ENCODE measurements around the gene LITAFD.
"Not testable (repeated sequence)": the region's sequence is repeated elsewhere in the genome, so short reads cannot be mapped to it uniquely, and the experiment has no call there.

The LITAFD gene

DNA sequence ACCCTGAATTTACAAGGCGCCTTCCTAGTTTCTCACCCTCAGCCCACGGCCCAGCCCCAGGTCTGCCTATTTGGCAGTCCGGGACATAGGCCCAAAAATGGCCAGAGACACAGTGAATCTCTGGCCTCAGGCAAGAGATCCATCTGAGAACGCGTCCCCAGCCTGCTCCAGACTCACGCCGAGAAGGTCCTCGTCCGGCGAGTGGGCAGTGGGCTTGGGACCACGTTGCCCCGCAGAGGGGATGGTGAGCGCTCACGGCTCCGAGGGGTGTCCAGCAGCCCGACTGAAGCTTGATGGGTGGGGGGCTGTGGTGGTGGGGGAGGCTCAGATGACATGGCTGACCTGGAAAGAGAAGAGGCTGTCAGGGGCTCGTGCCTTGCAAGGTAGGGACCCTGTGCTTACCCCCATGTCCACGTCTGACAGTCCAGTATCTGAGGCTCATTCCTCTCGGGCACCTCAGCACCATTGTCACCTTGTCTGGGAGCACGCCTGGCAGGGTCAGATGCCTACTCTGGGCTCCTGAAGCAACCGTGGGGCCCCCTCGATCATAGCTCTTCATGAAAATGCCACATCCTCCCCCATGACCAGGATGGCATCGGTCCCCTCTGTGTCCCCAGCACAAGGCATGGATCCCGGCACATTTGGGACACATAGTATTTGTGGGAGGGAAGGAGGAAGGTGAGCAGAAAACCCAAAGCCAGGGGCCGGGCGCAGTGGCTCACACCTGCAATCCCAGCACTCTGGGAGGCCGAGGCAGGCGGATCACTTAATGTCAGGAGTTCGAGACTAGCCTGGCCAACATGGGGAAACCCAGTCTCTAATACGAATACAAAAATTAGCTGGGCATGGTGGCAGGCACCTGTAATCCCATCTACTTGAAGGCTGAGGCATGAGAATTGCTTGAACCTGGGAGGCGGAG lies 22.9 kb upstream of the LITAFD start:
- no peak for DNase-seq

DNA sequence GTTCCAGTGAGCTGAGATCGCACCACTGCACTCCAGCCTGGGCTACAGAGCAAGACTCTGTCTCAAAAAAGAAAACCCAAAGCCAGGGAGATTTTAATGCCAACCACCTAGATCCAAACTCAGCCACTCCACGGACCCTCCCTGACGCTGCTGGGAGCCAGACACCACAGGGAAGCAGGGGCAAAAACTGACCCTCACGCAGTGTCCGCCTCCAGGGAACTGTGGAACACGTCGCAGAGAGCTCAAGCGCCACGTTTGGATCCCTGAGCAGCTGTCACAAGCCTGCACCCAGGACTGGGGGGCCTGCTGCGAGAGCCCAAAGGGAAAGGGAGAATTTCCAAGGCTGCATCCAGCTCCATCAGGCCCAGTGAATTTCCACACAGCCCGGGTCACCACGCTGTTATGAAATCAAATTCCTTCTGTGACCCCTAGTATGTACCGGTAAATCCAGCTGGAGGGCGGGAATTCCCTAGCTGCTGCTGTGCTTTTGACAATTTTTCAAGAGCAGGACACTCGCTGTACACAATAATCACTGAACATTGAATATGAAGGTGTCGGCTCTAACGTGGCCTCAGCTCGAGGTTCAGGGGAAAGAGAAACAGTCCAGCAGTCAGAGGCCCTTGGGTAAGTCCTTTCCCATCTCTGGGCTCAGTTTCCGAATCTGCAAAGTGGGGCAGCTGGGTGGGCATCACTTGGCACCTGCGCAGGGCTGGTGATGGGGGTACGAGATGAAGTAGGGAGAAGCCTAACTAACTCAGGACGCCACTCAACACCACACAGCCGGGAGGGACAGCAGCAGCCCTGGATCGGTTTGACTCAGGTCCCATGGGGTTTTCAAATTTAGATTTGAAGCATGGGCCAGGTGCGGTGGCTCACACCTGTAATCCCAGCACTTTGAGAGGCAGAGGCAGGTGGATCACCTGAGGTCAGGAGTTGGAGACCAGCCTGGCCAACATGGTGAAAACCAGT lies 22.0 kb upstream of the LITAFD start:
- DNase-seq: no peak

DNA sequence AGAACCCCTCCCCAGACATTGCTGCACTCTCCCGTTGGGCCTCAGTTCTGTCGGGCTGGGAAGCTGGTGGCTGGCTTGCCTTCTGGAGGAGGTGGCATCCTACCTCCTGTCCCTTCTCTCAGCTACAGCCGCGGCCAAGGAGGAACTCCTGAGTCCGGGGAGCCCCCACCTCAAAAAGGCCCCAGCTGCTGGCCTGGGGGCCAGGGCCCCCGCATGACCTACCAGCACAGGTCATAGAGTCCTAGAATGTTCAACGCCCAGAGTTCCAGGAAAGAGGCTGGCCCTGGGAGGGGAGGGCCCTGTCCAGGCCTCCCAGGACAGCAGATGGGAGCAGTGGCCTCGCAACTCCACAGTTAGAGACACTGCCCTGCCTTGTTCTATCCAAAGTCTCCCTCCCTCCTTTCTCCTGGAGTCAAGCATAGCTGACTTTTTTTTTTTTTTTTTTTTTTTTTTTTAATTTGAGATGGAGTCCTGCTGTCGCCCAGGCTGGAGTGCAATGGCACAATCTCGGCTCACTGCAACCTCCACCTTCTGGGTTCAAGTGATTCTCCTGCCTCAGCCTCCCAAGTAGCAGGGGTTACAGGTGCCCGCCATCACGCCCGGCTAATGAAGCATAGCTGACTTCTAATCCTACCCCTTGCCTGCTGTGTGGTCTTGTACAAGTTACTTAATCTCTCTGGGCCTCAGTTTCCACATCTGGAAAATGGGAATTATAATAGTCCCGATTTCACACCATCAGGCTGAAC lies 20.4 kb upstream of the LITAFD start:
- DNase-seq: no peak

DNA sequence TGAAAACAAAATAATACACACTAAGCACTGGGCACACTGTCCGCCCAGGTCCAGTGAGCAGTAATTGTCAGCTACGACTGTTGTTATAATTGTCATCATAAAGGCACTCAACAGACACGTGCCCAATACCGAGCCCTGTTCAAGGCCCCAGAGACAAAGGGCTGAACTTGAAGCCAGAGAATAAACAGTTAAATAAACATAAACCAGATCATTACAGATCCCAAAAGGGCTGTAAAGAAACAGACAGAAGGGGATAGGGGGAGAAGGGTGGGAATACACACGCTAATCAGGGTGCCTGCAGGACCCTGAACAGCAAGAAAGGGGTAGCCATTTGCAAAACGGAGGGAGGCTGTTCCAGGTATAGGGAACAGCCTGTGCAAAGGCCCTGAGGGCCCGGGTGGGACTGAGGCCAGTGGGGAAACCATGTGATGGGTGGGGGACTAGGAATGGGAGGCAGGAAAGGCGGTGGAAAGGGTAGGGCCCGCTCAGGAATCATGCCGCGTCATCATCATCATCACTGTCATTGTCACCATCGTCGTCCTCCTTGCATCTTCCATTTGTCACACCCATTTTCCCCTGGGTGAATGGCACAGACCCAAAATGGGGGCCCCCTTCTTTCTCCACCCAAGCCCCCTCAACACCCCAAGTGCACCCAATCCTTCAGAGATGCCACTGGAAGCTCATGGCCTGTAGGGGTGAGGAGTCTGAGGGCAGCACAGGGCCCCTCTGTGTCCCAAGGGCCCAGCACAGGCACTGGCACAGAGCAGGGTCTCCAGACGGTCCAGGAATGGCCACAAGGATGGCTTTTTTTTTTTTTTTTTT lies 19.6 kb upstream of the LITAFD start:
- DNase-seq: no peak

DNA sequence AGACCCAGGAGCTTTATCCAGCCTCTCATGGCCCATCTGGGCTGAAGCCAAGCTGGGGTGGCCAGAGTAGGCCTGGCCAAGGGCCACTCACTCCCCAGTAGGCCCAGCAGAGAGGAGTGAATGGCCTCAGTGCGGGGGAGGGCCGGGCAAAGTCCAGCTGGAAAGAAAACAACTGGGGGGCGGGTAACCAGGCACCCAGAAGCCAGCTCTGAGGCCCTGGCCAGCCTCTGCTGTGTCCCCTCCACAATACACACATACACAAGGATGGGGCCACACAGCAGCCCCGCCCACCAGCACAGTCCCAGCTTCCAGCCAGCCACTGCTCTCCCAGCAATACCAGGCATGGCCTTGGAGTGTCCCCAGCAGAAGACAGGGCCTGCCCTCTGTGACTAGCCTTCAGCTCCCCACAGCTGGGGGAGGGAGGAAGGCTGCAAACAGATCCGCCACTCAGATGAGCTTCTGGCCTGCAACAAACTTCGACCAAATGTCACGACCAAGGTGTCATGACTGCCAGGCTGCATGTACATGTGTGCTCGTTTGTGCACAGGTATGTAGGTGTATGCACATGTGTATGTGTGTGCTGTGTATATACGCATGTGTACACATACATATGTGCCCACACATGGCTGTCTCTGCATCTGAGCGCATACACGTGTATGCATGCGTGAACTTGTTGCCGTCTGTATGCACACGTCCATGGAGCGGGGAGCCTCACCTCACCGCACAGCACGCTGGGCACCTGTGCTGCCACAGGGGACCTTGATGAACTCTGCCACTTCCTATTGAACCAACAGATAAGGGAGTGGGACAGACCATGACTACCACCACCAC lies 18.3 kb upstream of the LITAFD start:
- no peak for DNase-seq

DNA sequence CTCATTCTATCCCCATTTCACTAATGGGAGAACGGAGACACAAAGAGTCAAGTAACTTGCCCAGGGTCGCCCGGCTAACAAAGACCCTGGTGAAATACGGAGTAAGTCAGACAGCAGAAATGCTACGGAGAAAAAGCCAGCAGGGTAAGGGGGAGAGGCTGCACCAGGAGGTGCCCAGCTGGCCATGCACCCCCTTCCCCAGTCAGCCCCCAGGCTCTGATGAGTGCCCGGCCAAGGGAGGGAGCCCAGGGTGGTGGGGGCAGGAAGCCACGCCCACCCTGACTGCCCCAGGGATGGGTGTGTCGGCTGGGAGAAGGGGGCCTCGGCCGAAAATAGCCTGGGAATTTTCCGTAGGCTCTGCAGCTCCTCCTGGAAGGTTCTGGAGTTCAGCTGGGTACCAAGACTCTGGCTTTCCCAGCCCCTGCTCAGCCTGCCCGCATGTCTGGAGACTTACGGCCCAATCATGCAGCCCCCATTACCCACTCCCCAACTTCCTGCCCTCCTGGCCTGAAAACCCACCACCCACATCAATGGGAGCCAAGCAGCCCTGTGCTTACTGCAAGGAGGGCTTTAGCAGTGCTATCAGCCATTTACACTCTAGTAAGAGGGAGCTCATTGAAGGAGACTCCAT lies 17.6 kb upstream of the LITAFD start:
- no peak for DNase-seq

GRCh38 chr16:8865145-8865882 lies 16.8 kb upstream of the LITAFD start:
- no peak for DNase-seq

DNA sequence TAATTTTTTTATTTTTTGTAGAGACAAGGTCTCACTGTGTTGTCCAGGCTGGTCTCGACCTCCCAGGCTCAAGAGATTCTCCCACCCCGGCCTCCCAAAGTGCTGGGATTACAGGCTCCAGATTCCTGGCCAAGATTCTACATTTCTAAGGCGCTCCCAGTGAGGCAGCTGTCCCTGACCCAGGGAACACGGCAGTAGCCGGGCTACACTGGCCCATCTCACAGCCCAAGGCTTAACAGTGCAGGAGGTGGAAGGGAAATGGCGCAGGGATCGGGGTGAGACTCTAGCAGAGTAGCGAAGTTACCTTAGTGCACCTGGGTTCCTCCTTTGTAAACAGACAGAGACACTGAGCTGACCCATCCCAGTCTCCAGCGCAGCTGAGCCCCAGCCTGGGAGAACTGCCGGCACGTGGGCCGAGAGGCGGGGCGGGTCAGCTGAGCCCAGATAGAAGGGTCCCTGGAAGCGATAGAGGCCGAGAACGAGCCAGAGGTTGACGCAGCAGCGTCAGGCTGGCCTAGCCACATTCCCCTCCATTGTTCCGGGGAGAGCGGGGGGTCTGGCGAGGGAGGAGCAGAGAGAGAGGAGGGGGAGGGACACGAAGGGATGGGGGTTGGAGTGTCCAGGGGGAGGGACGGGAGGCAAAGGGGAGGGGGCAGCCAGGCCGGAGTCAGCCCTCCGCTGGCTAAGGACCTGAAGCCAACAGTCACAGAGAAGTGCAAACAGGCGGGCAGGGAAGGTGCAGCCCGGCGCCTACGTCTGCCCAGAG lies 15.8 kb upstream of the LITAFD start:
- no peak for DNase-seq

DNA sequence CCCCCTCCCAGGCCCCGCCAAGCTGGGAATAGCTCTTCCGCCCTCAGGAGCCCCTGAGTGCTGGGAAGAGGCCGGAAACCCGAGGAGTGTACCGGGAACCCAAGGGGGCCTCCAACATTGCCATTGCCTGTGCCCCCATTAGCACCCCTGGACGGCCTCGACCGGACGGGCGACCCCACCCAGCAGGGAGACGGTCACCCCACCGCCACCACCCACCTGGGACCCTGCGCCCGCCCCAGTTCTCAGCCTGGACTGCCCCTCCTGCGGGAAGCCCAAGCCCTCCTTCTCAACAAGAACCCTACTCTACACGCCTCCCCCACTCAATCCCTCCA lies 15.3 kb upstream of the LITAFD start:
- no peak for DNase-seq

- DNase-seq: no peak
Observed at GRCh38 chr16:8867216-8867931, 14.8 kb upstream of the LITAFD start.

DNA sequence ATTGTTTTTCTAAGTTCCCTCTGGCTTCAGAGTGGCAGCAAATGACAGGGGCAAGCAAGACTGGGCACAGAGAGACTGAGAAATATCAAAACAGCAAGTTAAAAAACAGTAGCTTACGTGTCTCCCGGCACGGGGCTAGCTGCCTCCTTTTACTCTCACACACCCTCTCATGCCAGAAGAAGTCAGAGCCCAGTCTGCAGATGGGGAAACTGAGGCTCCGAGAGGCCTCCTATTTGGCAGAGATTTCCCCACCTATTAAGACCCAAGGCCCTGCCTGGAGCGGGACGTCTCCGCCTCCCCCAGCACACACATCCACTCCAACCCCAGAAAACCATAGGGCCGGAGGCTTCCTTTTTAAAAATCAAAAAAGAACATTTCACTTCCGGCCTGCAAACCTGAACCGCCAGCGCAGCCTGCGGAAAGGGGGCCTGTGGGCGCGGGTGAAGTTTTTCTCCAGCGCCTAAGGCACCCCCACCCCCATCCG lies 14.2 kb upstream of the LITAFD start:
- DNase-seq: no peak

- DNase-seq: peak; percentile 84
Observed at GRCh38 chr16:8868416-8869211, 13.5 kb upstream of the LITAFD start, which contains the start of gene CARHSP1. TSS of gene CARHSP1 (minus strand) at chr16:8869006. CDS start at chr16:8859328, 9,678 bp downstream.

DNA sequence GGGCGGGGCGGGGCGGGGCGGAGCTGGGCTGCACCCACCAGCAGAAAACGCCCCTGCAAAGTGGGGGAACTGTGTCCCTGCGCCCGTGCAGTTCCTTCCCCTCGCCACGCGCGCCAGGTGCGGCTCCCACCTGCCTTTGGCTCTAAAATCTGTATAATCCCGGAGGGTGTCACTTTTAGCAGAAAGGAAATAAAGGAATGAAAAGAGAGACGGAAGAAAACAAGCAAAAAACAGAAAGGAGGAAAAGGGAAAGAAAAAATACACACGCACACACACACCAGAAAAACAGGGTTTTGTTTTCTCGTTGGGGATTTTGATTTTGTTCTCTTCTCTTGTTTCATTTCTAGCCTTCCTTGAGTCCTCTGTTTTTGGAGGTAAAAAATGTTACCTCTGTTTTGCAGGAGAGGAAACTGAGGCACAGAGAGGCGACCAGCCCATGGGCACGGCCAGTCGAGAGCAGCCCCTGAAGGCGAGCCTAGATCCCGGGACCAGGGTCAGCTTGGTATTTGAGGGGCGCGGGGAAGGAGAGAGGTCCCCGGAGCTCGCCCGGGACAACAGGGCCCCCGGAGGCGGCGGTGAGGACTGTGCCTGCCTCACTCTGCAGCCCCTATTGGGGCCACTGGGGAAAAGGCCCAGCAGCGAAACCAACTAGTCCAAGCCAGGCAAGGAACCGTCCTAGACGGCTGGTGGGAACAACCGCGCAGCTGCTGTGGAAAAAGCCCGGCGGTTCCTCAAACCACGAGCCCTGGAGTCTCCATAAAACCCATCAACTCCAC lies 12.8 kb upstream of the LITAFD start:
- no peak for DNase-seq

DNA sequence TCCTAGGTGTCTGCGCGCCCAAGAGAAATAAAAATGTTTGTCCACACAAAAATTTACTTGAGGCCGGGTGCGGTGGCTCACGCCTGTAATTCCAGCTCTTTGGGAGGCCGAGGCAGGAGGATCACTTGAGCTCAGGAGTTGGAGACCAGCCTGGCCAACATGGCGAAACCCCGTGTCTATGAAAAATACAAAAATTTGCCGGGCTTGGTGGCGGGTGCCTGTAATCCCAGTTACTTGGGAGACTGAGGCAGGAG lies 12.2 kb upstream of the LITAFD start:
- not testable (repeated sequence) for DNase-seq

- no peak for DNase-seq
Observed at GRCh38 chr16:8872071-8872470, 10.1 kb upstream of the LITAFD start.

DNA sequence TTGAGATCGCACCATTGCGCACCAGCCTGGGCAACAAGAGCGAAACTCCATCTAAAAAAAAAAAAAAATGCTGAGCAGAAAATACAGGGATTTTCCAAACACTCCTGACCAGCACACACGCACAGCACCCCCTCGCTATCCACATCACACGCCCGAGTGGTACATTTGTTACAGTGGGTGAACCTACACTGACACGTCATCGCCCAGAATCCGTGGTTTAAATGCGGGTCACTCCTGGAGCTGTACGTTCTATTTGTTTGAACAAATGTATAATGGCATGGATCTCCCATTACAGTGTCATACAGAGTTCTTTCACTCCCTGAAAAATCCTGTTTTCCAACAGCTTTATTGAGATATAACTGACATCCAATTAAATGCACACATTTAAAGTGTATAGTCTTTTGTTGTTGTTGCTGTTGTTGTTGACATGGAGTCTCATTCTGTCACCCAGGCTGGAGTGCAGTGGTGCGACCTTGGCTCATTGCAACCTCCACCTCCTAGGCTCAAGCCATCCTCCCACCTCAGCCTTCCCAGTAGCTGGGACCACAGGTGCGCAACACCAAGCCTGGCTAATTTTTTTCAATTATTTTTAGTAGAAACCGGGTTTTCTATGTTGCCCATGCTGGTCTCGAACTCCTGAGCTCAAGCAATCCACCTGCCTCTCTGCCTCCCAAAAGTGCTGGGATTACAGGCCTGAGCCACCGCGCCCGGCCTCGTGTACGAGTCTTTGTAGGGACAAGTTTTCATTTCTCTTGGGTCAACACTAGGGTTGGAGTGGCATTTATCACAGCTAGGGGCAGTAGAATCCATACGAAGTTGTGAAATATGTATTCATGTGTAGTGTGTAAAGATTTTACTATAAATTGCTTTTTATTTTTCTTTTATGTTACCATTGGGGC lies 8.9 kb upstream of the LITAFD start:
- DNase-seq: no peak

Data from stimulated activated naive CD4-positive, alpha-beta T cell treated with Interleukin-2 at 50 U/mL for 16 hours (primary cell).